Loucy (cell line): ENCODE data around the gene PCDHGA7.
"Not testable (repeated sequence)": the region's sequence is repeated elsewhere in the genome, so short reads cannot be mapped to it uniquely, and the experiment has no call there.

Experiments
- H2AFZ ChIP-seq: fragments of 200-600 bp; sonication (generic); 2 replicates; pipeline ENCODE4 v1.6.0; 2016; ENCODE audit warnings: antibody characterized with exemption, mild to moderate bottlenecking, low read length, moderate library complexity
- H3F3A ChIP-seq: fragments of 200-600 bp; 2 replicates; pipeline ENCODE4 v1.6.0; 2016; ENCODE audit warnings: antibody characterized with exemption, low read depth, mild to moderate bottlenecking
- H3K27me3 ChIP-seq: fragments of 200-600 bp; sonication (generic); 2 replicates; pipeline ENCODE4 v1.6.1; 2014; ENCODE audit warnings: low read length, mild to moderate bottlenecking; ENCODE audit not compliant: insufficient read depth, poor library complexity, severe bottlenecking
- H3K36me3 ChIP-seq: fragments of 200-600 bp; sonication (generic); 2 replicates; pipeline ENCODE4 v1.6.1; 2016; ENCODE audit warnings: low read length; ENCODE audit not compliant: insufficient read depth
- H3K4me1 ChIP-seq: fragments of 200-600 bp; sonication (generic); 2 replicates; pipeline ENCODE4 v1.5.1; 2014; ENCODE audit warnings: low read length, mild to moderate bottlenecking; ENCODE audit not compliant: insufficient read depth, poor library complexity, severe bottlenecking
- H3K4me2 ChIP-seq: fragments of 200-600 bp; sonication (generic); 2 replicates; pipeline ENCODE4 v1.6.0; 2014; ENCODE audit warnings: antibody characterized with exemption, low read length, low read depth, mild to moderate bottlenecking; ENCODE audit not compliant: poor library complexity, severe bottlenecking
- H3K4me3 ChIP-seq: fragments of 200-600 bp; sonication (generic); 2 replicates; pipeline ENCODE4 v1.5.1; 2014; ENCODE audit warnings: low read length, mild to moderate bottlenecking, mixed read lengths; ENCODE audit not compliant: poor library complexity, severe bottlenecking
- H3K79me2 ChIP-seq: fragments of 200-600 bp; sonication (generic); 2 replicates; pipeline ENCODE4 v1.6.1; 2014; ENCODE audit warnings: low read length; ENCODE audit not compliant: insufficient read depth
- H3K9ac ChIP-seq: fragments of 200-600 bp; sonication (generic); 2 replicates; pipeline ENCODE4 v1.6.0; 2014; ENCODE audit warnings: mild to moderate bottlenecking, low read depth, low read length, moderate library complexity; ENCODE audit not compliant: poor library complexity, severe bottlenecking
- H3K9me2 ChIP-seq: fragments of 200-600 bp; sonication (generic); replicated peaks from 2 replicates; pipeline ENCODE4 v1.6.1; 2016; ENCODE audit warnings: low read depth, low read length, mixed read lengths
- H3K9me3 ChIP-seq: fragments of 200-600 bp; sonication (generic); 2 replicates; pipeline ENCODE4 v1.6.1; 2014; ENCODE audit warnings: mild to moderate bottlenecking, antibody characterized with exemption, low read length, low read depth; ENCODE audit not compliant: insufficient read depth
- H4K20me1 ChIP-seq: fragments of 200-600 bp; sonication (generic); 2 replicates; pipeline ENCODE4 v1.6.0; 2014; ENCODE audit warnings: antibody characterized with exemption, low read length, mild to moderate bottlenecking; ENCODE audit not compliant: insufficient read depth, poor library complexity, severe bottlenecking
- CTCF ChIP-seq: fragments of 200-600 bp; sonication (generic); conservative IDR thresholded peaks from 2 replicates; pipeline ENCODE4 v1.5.1; 2014; ENCODE audit warnings: mild to moderate bottlenecking, antibody characterized with exemption, low read length
- EZH2phosphoT487 ChIP-seq: fragments of 200-600 bp; IDR thresholded peaks from 2 replicates; pipeline ENCODE4 v1.6.1; 2018; ENCODE audit warnings: antibody characterized with exemption, mild to moderate bottlenecking, moderate library complexity, borderline replicate concordance

The PCDHGA7 gene

DNA sequence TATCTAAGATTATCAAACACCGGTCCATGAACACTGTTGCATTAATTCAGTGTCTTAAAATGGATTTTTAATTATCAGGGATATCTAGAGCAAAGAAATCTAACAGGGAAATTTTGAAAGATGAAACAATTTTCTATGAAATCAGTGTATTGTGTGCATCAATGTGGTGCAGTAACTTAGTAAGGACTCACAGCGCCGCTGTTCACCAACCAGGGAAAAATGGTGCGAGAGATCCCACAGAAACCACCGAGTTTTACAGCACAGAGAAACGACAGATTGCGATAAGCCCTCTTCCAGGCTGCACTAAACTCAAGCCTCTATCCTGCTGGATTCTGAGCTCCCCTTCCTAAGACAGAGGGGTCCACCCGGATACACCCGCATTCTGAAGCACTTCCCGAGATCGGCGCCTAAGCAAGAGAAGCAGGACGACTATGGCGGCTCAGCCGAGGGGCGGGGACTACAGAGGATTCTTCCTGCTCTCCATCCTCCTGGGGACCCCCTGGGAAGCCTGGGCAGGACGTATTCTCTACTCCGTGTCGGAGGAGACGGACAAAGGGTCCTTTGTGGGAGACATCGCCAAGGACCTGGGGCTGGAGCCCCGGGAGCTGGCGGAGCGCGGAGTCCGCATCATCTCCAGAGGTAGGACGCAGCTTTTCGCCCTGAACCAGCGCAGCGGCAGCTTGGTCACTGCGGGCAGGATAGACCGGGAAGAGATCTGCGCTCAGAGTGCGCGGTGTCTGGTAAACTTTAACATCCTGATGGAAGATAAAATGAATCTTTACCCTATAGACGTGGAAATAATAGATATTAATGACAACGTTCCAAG is at the start of gene PCDHGA7:
Gene PCDHGA7 (plus strand): TSS at position 274 of the 826 bp plus-strand sequence. CDS start 158 bp downstream, at position 432.
- Histone ChIP-seq H3K9me3 (no peaks in the 10 kb centered on the region), H3K79me2 (no peaks in the 10 kb centered on the region), H3K27me3 (no peaks in the 10 kb centered on the region), H3K9me2 (no peaks in the 10 kb centered on the region), H3K4me2 (no peak within 1 kb of the TSS), H4K20me1 (no peaks in the 10 kb centered on the region), H3K4me3 (no peak within 1 kb of the TSS), H3K36me3 (no peaks in the 10 kb centered on the region), H2AFZ (no peak within 1 kb of the TSS), H3K9ac (no peak within 1 kb of the TSS), H3K4me1 (no peaks in the 10 kb centered on the region), H3F3A (no peaks in the 10 kb centered on the region)
- TF ChIP-seq EZH2phosphoT487 (no peak), CTCF (no peak)

DNA sequence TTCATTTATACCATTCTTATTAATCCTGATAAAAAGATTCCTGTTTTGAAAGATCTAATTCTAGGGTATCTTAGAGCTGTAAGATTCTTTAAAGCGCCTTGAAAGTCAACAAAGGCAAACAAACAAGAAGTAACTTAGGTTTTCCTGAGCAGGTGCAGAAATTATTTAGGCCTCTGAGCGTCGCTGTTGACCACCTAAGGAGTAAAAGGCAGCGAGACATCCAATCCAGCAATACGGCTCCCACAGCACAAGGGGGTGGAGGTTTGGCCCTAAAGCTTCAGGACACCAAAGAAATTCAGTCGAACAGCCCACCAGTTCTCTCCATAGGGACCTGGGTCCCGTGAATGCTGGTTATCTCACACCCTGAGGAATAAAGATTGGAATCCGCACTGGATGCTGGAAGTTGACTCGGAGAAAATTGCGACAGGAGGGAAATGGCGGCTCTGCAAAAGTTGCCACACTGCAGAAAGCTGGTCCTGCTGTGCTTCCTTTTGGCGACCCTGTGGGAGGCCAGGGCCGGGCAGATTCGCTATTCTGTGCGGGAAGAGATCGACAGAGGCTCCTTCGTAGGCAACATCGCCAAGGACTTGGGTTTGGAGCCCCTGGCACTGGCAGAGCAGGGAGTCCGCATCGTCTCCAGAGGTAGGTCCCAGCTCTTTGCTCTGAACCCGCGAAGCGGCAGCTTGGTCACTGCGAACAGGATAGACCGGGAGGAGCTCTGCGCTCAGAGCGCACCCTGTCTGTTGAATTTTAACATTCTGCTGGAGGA is 43.8 kb upstream of the PCDHGA7 start, which contains the start of gene PCDHGA2:
Gene PCDHGA2 (plus strand): TSS at position 223 of the 769 bp plus-strand sequence.
- no peak within 1 kb of the TSS for H2AFZ ChIP-seq
- H3K4me3 ChIP-seq: no peak within 1 kb of the TSS

GRCh38 chr5:141340781-141341354 is 41.7 kb upstream of the PCDHGA7 start:
- not testable (repeated sequence) for H3F3A ChIP-seq, H3K9me3 ChIP-seq, H4K20me1 ChIP-seq

More for the DNA sequence above, 43.8 kb upstream of the PCDHGA7 start, which contains the start of gene PCDHGA2:
- Histone ChIP-seq H3K9me3 (no peaks in the 10 kb centered on the region), H3K79me2 (no peaks in the 10 kb centered on the region), H3K9me2 (no peaks in the 10 kb centered on the region), H3K27me3 (no peaks in the 10 kb centered on the region), H3K4me1 (no peaks in the 10 kb centered on the region), H3K36me3 (no peaks in the 10 kb centered on the region), H3K4me2 (no peak within 1 kb of the TSS), H3F3A (no peaks in the 10 kb centered on the region), H3K9ac (no peak within 1 kb of the TSS), H4K20me1 (no peaks in the 10 kb centered on the region)
- TF ChIP-seq EZH2phosphoT487 (no peak), CTCF (no peak)

More at GRCh38 chr5:141340781-141341354, 41.7 kb upstream of the PCDHGA7 start:
- not testable (repeated sequence) for H2AFZ ChIP-seq, H3K79me2 ChIP-seq, H3K27me3 ChIP-seq, H3K4me2 ChIP-seq, H3K9ac ChIP-seq, H3K4me3 ChIP-seq, H3K9me2 ChIP-seq, H3K4me1 ChIP-seq, H3K36me3 ChIP-seq
